ENCODE results near the gene DYNC1I1. TPM values are rescaled to one million over a fixed set of nuclear protein-coding genes. Genes with fewer than 3 reads are reported as not detected.

The DYNC1I1 gene
- total RNA-seq, 2 experiments from 2014 or later, result not detected

DNA sequence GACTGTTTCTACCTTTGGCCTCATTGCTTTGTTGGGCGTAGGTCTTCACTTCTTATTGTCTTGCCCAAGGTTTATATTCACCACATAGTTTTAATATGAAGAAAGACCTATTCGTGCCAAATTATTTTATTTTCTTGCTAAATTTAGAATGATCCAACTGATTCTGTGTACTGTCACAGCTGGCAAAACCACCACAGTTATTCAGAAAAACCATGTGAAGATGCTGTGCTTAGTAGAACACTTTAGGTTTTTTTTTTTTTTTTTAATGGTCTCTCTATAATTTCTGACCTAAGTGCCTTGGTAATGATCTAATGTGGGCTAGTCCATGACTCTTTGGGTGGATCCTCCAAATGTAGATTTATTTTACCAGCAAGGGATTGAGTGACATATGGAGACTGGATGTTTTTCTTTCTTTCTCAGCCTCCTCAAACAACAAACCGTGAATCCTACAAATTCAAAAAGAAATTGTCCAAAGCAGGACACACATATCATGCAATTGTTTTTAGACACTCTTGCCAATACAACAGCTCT, 243.8 kb downstream of the DYNC1I1 start:
- no peaks in the 10 kb centered on the region for H3K9me3 Mint-ChIP-seq
- intact Hi-C loops (cut with micrococcal nuclease), result no loop called here
- H3K27ac Mint-ChIP-seq, result no peak overlapping the region
- H3K4me1 Mint-ChIP-seq (ENCODE audit: low read depth), result no peaks in the 10 kb centered on the region
- TF ChIP-seq, protein P1, sequence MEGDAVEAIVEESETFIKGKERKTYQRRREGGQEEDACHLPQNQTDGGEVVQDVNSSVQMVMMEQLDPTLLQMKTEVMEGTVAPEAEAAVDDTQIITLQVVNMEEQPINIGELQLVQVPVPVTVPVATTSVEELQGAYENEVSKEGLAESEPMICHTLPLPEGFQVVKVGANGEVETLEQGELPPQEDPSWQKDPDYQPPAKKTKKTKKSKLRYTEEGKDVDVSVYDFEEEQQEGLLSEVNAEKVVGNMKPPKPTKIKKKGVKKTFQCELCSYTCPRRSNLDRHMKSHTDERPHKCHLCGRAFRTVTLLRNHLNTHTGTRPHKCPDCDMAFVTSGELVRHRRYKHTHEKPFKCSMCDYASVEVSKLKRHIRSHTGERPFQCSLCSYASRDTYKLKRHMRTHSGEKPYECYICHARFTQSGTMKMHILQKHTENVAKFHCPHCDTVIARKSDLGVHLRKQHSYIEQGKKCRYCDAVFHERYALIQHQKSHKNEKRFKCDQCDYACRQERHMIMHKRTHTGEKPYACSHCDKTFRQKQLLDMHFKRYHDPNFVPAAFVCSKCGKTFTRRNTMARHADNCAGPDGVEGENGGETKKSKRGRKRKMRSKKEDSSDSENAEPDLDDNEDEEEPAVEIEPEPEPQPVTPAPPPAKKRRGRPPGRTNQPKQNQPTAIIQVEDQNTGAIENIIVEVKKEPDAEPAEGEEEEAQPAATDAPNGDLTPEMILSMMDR (IDR thresholded peaks at IDR 0.05), result no peak
- peaks cover 15% of the 10 kb centered on the region for H3K27me3 Mint-ChIP-seq
- POLR2A ChIA-PET, result no interaction called here
- DNase-seq, result no peak
- no peak overlapping the region for H3K4me3 Mint-ChIP-seq
- no peaks in the 10 kb centered on the region for H3K36me3 Mint-ChIP-seq (ENCODE audit: low read depth)
- CTCF ChIA-PET, result no interaction called here
- ATAC-seq, result no peak

DNA sequence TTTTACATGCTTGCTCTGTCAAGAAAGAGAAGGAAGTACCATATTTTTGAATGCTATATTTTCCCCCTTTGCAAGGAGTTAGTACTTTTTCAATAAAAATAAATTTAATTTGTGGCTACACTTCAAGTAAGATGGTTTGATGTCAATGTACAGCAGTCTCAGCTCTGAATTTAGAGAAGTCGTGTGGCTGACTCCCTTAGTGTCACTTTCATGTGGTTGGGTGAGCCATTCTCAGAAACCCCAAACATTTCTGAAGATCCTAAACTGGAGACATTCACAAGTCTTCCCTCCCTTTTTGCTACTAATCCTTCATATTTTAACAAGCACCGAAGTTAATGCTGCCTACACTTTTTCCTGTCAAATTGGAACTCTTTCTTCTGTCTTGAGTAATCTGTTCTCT, 244.4 kb downstream of the DYNC1I1 start:
- CTCF ChIA-PET, result no interaction called here
- H3K36me3 Mint-ChIP-seq (ENCODE audit: low read depth), result no peaks in the 10 kb centered on the region
- peaks cover 15% of the 10 kb centered on the region for H3K27me3 Mint-ChIP-seq
- H3K9me3 Mint-ChIP-seq, result no peaks in the 10 kb centered on the region
- TF ChIP-seq, protein P1 (IDR thresholded peaks at IDR 0.05), result no peak
- intact Hi-C loops (cut with micrococcal nuclease), result no loop called here
- H3K27ac Mint-ChIP-seq, result no peak overlapping the region
- no peak for DNase-seq
- POLR2A ChIA-PET, result no interaction called here
- H3K4me1 Mint-ChIP-seq (ENCODE audit: low read depth), result no peaks in the 10 kb centered on the region
- no peak for ATAC-seq
- H3K4me3 Mint-ChIP-seq, result no peak overlapping the region

DNA sequence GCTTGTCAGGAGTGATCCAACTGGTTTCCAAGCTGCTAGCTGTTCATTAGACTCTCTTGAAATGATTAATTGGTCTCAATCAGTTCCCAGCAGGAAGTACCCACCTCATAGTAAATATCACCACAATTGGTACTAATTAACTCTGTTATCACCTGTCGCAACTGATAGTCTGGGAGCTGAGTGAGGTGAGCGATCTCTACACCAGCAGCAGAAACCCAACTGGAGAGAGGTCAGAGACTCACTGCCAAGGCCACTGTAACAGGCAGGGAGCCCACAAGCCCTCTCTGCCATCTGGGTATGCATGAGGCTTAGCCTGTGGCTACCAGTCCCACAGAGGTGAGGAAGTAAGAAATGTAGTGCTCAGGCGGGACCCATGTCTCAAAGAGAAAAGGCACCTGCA, 245.5 kb downstream of the DYNC1I1 start:
- CTCF ChIA-PET, result no interaction called here

DNA sequence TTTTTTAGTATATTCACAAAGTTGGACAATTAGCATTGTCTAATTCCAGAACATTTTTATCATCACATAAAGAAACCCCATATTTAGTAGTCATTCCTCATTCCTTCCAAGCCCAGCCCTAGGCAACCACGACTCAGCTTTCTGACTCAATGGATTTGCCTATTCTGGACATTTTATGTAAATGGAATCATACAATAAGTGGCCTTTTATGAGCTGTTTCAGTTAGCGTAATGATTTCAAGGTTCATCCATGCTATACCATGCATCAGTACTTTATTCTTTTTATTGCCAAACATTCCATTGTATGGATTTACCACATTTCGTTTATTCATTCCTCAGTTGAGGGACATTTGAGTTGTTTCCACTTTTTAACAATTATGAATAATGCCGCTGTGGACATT, 249.2 kb downstream of the DYNC1I1 start:
- Mint-ChIP-seq H3K27ac (no peak overlapping the region), H3K4me3 (no peak overlapping the region), H3K27me3 (peaks cover 13% of the 10 kb centered on the region), H3K36me3 (ENCODE audit: low read depth) (no peaks in the 10 kb centered on the region), H3K4me1 (ENCODE audit: low read depth) (no peaks in the 10 kb centered on the region), H3K9me3 (no peaks in the 10 kb centered on the region)
- ATAC-seq (no peak), DNase-seq (no peak)
- TF ChIP-seq, protein P1 (IDR thresholded peaks at IDR 0.05), result no peak
- ChIA-PET CTCF (no interaction called here), POLR2A (no interaction called here)
- intact Hi-C loops (cut with micrococcal nuclease), result no loop called here

More for the DNA sequence above, 245.5 kb downstream of the DYNC1I1 start:
- Mint-ChIP-seq H3K9me3 (no peaks in the 10 kb centered on the region), H3K27me3 (peaks cover 12% of the 10 kb centered on the region), H3K36me3 (ENCODE audit: low read depth) (no peaks in the 10 kb centered on the region), H3K4me1 (ENCODE audit: low read depth) (no peaks in the 10 kb centered on the region), H3K27ac (no peak overlapping the region), H3K4me3 (no peak overlapping the region)
- POLR2A ChIA-PET, result no interaction called here
- ATAC-seq (no peak), DNase-seq (no peak)
- intact Hi-C loops (cut with micrococcal nuclease), result no loop called here
- TF ChIP-seq, protein P1 (IDR thresholded peaks at IDR 0.05), result no peak

DNA sequence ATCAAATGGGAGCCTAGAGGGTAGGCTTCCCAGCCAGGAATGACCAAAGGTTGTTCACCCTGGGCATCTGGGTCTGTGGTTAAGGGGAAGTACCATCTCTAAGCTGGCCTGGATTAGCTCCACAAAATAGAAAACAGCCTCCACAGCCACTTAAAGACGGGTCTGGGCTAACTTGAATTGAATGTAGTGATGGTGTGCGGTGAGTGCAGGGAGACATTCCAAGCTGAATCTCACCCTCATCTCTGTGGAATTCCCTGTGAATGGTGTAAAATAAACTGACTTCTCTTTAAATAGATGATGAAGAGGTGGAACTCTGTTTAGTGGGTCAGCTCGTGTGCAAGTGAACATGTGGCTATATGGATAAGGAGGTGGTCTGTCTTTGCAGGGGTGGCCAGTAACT, 251.0 kb downstream of the DYNC1I1 start:
- H3K9me3 Mint-ChIP-seq, result no peaks in the 10 kb centered on the region
- H3K27ac Mint-ChIP-seq, result no peak overlapping the region
- peaks cover 18% of the 10 kb centered on the region for H3K27me3 Mint-ChIP-seq
- CTCF ChIA-PET, result no interaction called here
- H3K36me3 Mint-ChIP-seq (ENCODE audit: low read depth), result no peaks in the 10 kb centered on the region
- H3K4me3 Mint-ChIP-seq, result no peak overlapping the region
- POLR2A ChIA-PET, result no interaction called here
- DNase-seq (no peak), ATAC-seq (no peak)
- TF ChIP-seq, protein P1 (IDR thresholded peaks at IDR 0.05), result no peak
- H3K4me1 Mint-ChIP-seq (ENCODE audit: low read depth), result no peaks in the 10 kb centered on the region
- intact Hi-C loops (cut with micrococcal nuclease), result no loop called here
